Measurements from ENCODE around the gene E2F4. TPM values are rescaled to one million over a fixed set of nuclear protein-coding genes. Genes with fewer than 3 reads are reported as not detected.
A peak's percentile ranks its signal among the peaks of the same experiment; 100 is the strongest.

The E2F4 gene
- total and polyA plus RNA-seq, 9 of the 15 experiments (the other 6 are each of a cell fraction or from before 2014, with no cell fraction given), result 9.7 to 139 (median 106) TPM

DNA sequence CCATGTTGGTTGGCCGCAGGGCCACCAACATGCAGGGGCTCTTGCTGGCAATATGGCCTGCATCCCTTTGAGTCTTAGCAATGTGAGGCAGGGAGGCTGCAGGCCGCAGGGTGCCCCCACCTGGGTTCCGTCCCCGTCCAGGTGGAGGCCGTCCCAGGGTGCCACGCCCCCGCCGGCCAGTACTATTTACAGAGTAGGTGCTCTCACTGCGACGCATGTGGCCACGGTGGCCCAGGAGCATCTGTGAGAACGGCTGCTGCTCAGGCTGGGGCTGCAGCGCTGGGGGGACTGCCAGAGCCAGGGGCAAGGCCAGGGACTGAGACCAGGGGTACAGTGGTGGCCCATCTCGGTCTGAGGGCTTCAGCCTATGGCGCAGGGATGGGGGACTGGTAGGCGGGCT, 11.8 kb upstream of the E2F4 start:
- Histone ChIP-seq H3K9me1 (ENCODE audit: control insufficient read depth, insufficient read depth, low read length) (no peaks in the 10 kb centered on the region), H3K4me1 (replicated peaks in 1 of 2; ENCODE audit: control insufficient read depth in 2 of 2, insufficient read depth in 2 of 2, low read length in 2 of 2) (peaks cover 10 to 51% of the 10 kb centered on the region in 2 experiments), H3K79me2 (ENCODE audit: control insufficient read depth, insufficient read depth, low read length) (peaks cover 14% of the 10 kb centered on the region), H3K27ac (ENCODE audit: extremely low read depth, low read depth, low read length) (no peak overlapping the region), H3K9ac (ENCODE audit: insufficient read depth in 1 of 2, low read depth in 2 of 2, low read length in 2 of 2) (peak overlapping the region in 1 of 2 experiments; percentile 65; a peak in 1 of 4 replicates), H3K4me2 (ENCODE audit: insufficient read depth, low read length) (no peak overlapping the region), H2AFZ (ENCODE audit: low read depth, low read length) (no peak overlapping the region), H3K9me3 (replicated peaks; ENCODE audit: control insufficient read depth, insufficient read depth, low read depth, low read length) (no peaks in the 10 kb centered on the region), H3K36me3 (ENCODE audit: control insufficient read depth, insufficient read depth, low read length) (no peaks in the 10 kb centered on the region), H4K20me1 (replicated peaks; ENCODE audit: control insufficient read depth, insufficient read depth, low read length) (peaks cover 5% of the 10 kb centered on the region), H3K4me3 (no peak overlapping the region), H3K27me3 (ENCODE audit: control insufficient read depth in 2 of 2, insufficient read depth in 2 of 2, low read length in 2 of 2) (no peaks in the 10 kb centered on the region)
- in situ Hi-C loops (cut with MboI), result no loop called here
- ATAC-seq, result no peak
- BruUV-seq (replicated peaks), result no TSS peak
- WGBS (ENCODE audit: insufficient coverage, low coverage, missing lambda C conversion rate), result 83% methylated on average over 16 of the region's 16 CpGs
- DNase-seq (ENCODE audit: extremely low read depth in 1 of 4, low spot score in 3 of 4), result no peak
- ChIA-PET CTCF (ENCODE audit: low intra/inter-chr PET ratio) (no interaction called here), POLR2A (no interaction called here)
- intact Hi-C loops (cut with micrococcal nuclease), result loop anchor here (10.0 kb wide), 2 partner anchors 165 to 225 kb away; no protein-coding TSS in a partner anchor
- FAIRE-seq, result no peak
- TF ChIP-seq, protein P1, sequence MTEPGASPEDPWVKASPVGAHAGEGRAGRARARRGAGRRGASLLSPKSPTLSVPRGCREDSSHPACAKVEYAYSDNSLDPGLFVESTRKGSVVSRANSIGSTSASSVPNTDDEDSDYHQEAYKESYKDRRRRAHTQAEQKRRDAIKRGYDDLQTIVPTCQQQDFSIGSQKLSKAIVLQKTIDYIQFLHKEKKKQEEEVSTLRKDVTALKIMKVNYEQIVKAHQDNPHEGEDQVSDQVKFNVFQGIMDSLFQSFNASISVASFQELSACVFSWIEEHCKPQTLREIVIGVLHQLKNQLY (CRISPR knock-in tag; conservative IDR thresholded peaks at IDR 0.05), result no peak
- no peak for TF ChIP-seq ZNF133 (CRISPR knock-in tag; IDR thresholded peaks at IDR 0.05)
- TF ChIP-seq FOXJ3 (CRISPR knock-in tag; IDR thresholded peaks at IDR 0.05), result no peak
- no peak for TF ChIP-seq ESRRA (IDR thresholded peaks at IDR 0.05; ENCODE audit: borderline replicate concordance, low read depth)
- TF ChIP-seq, protein P2, sequence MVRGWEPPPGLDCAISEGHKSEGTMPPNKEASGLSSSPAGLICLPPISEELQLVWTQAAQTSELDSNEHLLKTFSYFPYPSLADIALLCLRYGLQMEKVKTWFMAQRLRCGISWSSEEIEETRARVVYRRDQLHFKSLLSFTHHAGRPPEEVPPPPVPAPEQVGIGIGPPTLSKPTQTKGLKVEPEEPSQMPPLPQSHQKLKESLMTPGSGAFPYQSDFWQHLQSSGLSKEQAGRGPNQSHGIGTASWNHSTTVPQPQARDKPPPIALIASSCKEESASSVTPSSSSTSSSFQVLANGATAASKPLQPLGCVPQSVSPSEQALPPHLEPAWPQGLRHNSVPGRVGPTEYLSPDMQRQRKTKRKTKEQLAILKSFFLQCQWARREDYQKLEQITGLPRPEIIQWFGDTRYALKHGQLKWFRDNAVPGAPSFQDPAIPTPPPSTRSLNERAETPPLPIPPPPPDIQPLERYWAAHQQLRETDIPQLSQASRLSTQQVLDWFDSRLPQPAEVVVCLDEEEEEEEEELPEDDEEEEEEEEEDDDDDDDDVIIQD (CRISPR knock-in tag; IDR thresholded peaks at IDR 0.05), result no peak
- TF ChIP-seq NBN (IDR thresholded peaks at IDR 0.05; ENCODE audit: low read depth), result no peak
- no peak for TF ChIP-seq PRPF4 (IDR thresholded peaks at IDR 0.05; ENCODE audit: insufficient read depth, low read depth, low read length, poor library complexity, severe bottlenecking)
- no peak for TF ChIP-seq NR2C2 (CRISPR knock-in tag; IDR thresholded peaks at IDR 0.05)
- TF ChIP-seq NR2C2 (tag; IDR thresholded peaks at IDR 0.05), result no peak
- no peak for TF ChIP-seq PCBP1 (IDR thresholded peaks at IDR 0.05; ENCODE audit: low read depth, low read length, poor library complexity, severe bottlenecking)
- TF ChIP-seq, protein P3, sequence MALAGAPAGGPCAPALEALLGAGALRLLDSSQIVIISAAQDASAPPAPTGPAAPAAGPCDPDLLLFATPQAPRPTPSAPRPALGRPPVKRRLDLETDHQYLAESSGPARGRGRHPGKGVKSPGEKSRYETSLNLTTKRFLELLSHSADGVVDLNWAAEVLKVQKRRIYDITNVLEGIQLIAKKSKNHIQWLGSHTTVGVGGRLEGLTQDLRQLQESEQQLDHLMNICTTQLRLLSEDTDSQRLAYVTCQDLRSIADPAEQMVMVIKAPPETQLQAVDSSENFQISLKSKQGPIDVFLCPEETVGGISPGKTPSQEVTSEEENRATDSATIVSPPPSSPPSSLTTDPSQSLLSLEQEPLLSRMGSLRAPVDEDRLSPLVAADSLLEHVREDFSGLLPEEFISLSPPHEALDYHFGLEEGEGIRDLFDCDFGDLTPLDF (CRISPR knock-in tag; IDR thresholded peaks at IDR 0.05), result no peak
- TF ChIP-seq ARHGAP35 (IDR thresholded peaks at IDR 0.05; ENCODE audit: partially characterized antibody), result no peak
- no peak for TF ChIP-seq HDGF (IDR thresholded peaks at IDR 0.05)
- TF ChIP-seq, protein P4, sequence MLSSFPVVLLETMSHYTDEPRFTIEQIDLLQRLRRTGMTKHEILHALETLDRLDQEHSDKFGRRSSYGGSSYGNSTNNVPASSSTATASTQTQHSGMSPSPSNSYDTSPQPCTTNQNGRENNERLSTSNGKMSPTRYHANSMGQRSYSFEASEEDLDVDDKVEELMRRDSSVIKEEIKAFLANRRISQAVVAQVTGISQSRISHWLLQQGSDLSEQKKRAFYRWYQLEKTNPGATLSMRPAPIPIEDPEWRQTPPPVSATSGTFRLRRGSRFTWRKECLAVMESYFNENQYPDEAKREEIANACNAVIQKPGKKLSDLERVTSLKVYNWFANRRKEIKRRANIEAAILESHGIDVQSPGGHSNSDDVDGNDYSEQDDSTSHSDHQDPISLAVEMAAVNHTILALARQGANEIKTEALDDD (IDR thresholded peaks at IDR 0.05), result no peak
- no peak for TF ChIP-seq ZNF282 (CRISPR knock-in tag; IDR thresholded peaks at IDR 0.05)
- TF ChIP-seq ZNF224 (CRISPR knock-in tag; IDR thresholded peaks at IDR 0.05), result no peak
- TF ChIP-seq TRIM24 (IDR thresholded peaks at IDR 0.05), result no peak
- TF ChIP-seq MED1 (CRISPR knock-in tag; IDR thresholded peaks at IDR 0.05; ENCODE audit: borderline replicate concordance), result no peak
- no peak for TF ChIP-seq ZNF253 (CRISPR knock-in tag; conservative IDR thresholded peaks at IDR 0.05)
